ENCODE data around the gene HYLS1. TPM values are rescaled to one million over a fixed set of nuclear protein-coding genes. Genes with fewer than 3 reads are reported as not detected.

Gene HYLS1
- total RNA-seq, 4 donors from 2014 or later: 2.6 to 4.9 (median 3.0) TPM

DNA sequence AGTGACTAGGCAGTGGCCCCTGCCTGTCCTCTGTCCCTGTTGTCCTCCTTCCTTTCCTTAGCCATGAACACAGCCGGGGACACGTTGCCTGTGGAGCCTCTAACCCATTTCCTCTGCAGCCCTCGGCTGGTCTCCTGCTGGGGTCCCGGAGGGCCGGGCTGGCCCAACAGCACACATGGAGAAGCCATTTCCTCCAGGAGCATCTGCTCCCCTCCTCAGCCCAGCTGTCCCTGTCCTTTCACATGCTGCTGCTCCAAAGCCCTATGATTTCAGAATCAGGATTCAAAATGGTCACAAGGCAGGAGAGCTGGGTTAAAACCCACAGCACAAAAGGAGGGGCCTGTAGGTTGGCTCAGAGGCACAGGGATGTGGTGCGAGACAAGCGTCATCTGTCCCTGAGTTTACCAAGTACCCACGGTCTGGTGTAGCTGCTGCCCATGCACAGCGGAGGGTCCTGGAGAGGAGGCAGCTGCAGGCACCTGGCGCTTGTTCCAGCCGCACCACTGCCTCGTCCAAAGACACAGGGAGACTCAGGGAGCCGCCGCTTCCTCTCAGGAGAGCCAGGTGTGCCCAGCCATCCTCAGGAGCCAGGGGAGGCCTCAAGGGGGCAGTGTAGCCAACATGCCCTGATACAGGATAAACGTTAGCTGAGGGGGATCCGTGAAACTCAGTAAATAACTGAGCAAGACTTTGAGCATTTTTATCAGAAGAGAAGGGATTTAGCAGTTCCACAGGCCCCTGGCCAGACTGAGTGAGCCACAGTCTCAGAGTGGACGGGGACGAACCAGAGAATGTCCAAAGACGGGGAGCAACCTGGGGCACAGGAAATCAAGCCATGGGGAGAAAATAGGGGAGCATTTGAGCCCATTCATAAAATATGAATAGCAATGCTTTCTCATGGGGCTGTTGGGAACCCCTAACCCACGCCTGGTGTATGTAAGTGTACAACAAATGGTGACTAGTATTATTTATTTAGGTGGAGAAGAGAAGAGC lies 54.4 kb downstream of the HYLS1 start:
- DNase-seq (ENCODE audit: low spot score): no peak
- TF ChIP-seq, protein P1, sequence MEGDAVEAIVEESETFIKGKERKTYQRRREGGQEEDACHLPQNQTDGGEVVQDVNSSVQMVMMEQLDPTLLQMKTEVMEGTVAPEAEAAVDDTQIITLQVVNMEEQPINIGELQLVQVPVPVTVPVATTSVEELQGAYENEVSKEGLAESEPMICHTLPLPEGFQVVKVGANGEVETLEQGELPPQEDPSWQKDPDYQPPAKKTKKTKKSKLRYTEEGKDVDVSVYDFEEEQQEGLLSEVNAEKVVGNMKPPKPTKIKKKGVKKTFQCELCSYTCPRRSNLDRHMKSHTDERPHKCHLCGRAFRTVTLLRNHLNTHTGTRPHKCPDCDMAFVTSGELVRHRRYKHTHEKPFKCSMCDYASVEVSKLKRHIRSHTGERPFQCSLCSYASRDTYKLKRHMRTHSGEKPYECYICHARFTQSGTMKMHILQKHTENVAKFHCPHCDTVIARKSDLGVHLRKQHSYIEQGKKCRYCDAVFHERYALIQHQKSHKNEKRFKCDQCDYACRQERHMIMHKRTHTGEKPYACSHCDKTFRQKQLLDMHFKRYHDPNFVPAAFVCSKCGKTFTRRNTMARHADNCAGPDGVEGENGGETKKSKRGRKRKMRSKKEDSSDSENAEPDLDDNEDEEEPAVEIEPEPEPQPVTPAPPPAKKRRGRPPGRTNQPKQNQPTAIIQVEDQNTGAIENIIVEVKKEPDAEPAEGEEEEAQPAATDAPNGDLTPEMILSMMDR (IDR thresholded peaks at IDR 0.05): no peak
- no peak for ATAC-seq (ENCODE audit: low FRiP score)

DNA sequence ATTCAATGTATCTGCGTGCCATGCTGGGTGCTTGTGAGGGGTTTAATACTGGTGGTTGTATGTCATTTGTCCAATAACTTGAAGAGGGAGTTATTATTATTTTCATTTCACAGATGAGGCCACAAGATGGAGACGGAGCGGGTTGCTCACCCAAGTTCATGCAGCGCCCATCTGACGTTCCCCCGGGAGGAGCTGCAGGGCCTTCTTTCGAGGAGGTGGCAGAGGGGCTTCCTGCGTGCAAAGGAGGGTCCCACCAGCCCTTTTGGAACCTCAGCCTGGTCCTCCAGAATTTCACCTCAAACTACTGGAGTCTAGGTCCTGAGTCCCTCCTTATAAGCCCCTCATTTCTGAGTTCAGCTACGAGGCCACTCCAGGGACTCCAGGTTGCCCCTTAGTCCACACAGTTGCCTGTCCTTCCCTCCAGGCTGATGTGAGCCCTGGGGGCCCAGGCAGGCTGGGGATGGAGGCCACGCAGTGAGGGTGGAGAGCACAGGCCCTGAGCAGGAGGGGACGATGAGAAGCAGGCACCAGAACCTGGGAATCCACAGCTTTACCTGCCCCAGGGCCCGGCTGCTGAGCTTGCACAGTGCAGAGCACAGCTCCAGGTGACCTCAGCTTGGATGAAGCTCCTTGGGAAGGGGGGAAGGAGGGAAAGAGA lies 55.4 kb downstream of the HYLS1 start:
- TF ChIP-seq, protein P1 (IDR thresholded peaks at IDR 0.05): no peak

DNA sequence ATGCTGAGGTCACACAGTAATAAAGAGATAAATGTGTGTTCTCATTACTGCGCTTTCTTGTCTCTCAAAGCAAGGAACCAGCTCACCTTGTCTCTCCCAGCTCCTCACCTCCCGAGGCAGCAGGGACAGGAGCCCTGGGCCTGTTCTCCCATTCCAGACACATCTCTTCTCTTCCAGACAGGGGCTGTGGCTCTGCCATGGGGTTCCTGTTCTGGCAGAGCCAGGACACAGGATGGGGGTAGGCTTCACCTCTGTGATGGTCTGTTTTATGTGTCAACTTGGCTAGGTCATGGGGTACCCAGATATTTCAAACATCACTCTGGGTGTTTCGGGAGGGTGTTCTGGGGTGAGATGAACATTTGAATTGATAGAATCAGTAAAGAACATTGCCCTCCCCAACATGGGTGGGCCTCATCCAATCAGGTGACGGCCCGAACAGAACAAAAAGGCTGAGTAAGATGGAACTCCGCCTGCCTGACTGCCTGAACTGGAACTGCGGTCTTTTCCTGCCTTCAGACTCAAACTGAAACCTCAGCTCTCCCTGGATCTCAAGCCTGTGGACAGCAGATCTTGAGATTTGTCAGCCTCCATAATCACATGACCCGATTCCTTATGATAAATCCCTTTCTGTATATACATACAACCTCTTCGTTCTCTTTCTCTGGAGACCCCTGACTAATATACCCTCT lies 56.3 kb downstream of the HYLS1 start:
- TF ChIP-seq, protein P1 (IDR thresholded peaks at IDR 0.05): no peak
- no peak for ATAC-seq (ENCODE audit: low FRiP score)
- no peak for DNase-seq (ENCODE audit: low spot score)

More for the DNA sequence above, 55.4 kb downstream of the HYLS1 start:
- no peak for ATAC-seq (ENCODE audit: low FRiP score)
- DNase-seq (ENCODE audit: low spot score): no peak

DNA sequence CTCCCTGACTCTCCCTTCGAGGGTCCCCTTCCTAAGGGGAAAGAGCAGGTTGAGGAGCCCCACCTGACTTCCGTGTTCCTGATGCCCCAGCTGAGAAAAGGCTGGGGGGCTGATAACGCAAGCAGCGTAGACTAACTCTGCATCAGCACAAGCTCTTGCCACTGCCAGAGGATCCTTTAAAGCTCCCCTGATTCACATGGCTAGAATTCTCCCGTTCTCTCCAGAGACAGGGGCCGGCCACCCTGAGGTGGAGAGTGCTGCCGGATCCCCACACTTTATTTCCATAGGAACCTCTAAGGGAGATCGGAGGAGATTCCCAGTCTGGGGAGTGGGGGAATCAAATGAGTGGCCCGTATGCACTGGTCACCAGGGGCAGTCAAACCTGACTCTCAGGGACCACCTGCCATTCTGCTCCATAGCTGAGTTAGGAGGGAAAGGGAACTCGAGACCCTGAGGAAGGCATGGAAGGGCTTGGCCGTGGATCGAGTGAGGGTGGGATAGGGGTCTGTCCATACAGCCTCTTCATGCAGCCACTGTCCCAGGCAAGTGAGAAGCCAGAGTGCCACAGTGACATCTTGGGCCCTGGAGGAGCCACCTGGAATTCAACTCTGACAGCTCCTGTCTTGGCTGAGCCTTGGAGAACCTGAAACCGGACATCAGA lies 57.0 kb downstream of the HYLS1 start:
- no peak for DNase-seq (ENCODE audit: low spot score)
- TF ChIP-seq, protein P1 (IDR thresholded peaks at IDR 0.05): no peak

DNA sequence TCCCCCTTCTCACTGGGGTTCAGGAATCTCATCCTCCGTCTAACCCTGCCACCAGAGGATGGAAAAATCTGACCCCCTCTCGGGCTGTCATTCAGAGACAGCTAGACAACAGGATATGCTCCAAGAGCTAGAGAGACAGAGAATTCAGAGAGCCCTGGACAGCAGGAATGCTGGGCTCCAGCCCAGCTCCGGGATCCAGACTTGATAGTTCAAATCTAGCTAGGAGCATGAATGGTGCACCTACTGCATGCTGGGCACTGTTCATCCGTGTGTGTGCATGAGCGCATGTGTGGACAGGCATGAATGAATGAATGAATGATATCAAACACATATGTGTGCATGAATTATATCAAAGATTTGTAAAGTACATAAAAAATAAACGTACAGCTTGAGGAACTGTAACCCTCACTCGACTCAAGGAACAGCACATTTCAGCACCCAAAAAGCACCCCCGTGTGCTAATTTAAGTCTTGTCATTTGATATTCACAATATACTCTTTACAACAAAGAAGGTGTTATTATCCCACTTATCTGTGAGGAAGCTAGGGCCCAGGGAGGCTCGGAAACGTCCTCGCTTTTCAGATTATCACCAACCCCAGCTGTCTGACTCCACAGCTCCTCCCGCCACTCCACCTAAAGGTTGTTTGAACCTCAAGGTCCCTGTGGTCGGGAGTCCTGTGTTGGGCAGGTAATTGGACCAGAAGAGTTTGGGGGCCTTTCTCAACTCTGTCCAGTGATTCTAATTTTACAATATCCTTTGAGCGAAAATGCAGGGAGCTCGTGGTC lies 57.7 kb downstream of the HYLS1 start:
- no peak for DNase-seq (ENCODE audit: low spot score)
- ATAC-seq (ENCODE audit: low FRiP score): no peak
- TF ChIP-seq, protein P1 (IDR thresholded peaks at IDR 0.05): no peak

More for the DNA sequence above, 57.0 kb downstream of the HYLS1 start:
- ATAC-seq (ENCODE audit: low FRiP score): no peak
